Urinary bladder (tissue), 4 donors: Measurements from ENCODE around the gene PAWR. TPM values are rescaled to one million over a fixed set of nuclear protein-coding genes. Genes with fewer than 3 reads are reported as not detected.
A peak's percentile ranks its signal among the peaks of the same experiment; 100 is the strongest.

ENCODE experiments used
- DNase-seq: peaks from one replicate; pipeline ENCODE4 v3.0.0-alpha.2; 2015; ENCODE audit errors: extremely low spot score
- H3K27ac ChIP-seq: one replicate; pipeline ENCODE4 v1.5.1; 2013; ENCODE audit warnings: low read depth, mild to moderate bottlenecking, moderate library complexity
- H3K36me3 ChIP-seq: one replicate; pipeline ENCODE4 v1.6.1; 2013; ENCODE audit warnings: mild to moderate bottlenecking, moderate library complexity; ENCODE audit not compliant: insufficient read depth
- H3K4me1 ChIP-seq: one replicate; pipeline ENCODE4 v1.6.1; 2013; ENCODE audit warnings: mild to moderate bottlenecking, moderate library complexity; ENCODE audit not compliant: insufficient read depth
- H3K4me3 ChIP-seq: one replicate; pipeline ENCODE4 v1.5.1; 2013; ENCODE audit warnings: low read depth, low read length
- WGBS: extraction: QIAGEN DNeasy Blood & Tissue Kit; methylation state at CpG from one replicate; pipeline ENCODE4 v1.1.7; 2013; 5-methylcytosine and 5-hydroxymethylcytosine counted together
- polyA plus RNA-seq: library from polyadenylated mRNA; stranded (reverse); fragments of 200-250 nt; gene quantifications from one replicate; pipeline ENCODE4 v1.2.3, GENCODE V29; 2013
- total RNA-seq: library from RNA; depleted of rRNA; stranded (reverse); fragments of >200 nt; gene quantifications from one replicate; pipeline ENCODE4 v1.2.3, GENCODE V29; 2014
- donor health status: healthy with polysubstance abuse.
- donor health status: healthy.

The PAWR gene
- total RNA-seq (117 TPM), polyA plus RNA-seq (26.3 TPM)

- DNase-seq: peak; percentile 26
- H3K4me3 ChIP-seq: peak within 1 kb of the TSS; percentile 92
- under 1% methylated on average over 107 of the region's 107 CpGs for WGBS
- H3K27ac ChIP-seq: peak within 1 kb of the TSS; percentile 87
- H3K4me1 ChIP-seq: no peaks in the 10 kb centered on the region
- no peaks in the 10 kb centered on the region for H3K36me3 ChIP-seq
Observed at GRCh38 chr12:79690638-79691510, at the start of gene PAWR. Gene PAWR (minus strand): TSS chr12:79690964. CDS start chr12:79690244, 720 bp downstream.

- Histone ChIP-seq H3K36me3 (peaks cover 2% of the 10 kb centered on the region), H3K27ac (no peak overlapping the region), H3K4me3 (no peak overlapping the region), H3K4me1 (no peaks in the 10 kb centered on the region)
- 34% methylated on average over 4 of the region's 4 CpGs for WGBS
- DNase-seq: no peak
Observed at GRCh38 chr12:79737875-79738718, 47.3 kb upstream of the PAWR start.

- DNase-seq: no peak
- no peaks in the 10 kb centered on the region for H3K4me1 ChIP-seq
- H3K27ac ChIP-seq: no peak overlapping the region
- peaks cover under 1% of the 10 kb centered on the region for H3K36me3 ChIP-seq
- H3K4me3 ChIP-seq: no peak overlapping the region
Observed at GRCh38 chr12:79732638-79733037, 41.9 kb upstream of the PAWR start.

GRCh38 chr12:79725987-79726386, 35.2 kb upstream of the PAWR start:
- Histone ChIP-seq H3K4me3 (no peak overlapping the region), H3K36me3 (no peaks in the 10 kb centered on the region), H3K27ac (no peak overlapping the region), H3K4me1 (no peaks in the 10 kb centered on the region)
- DNase-seq: no peak
- WGBS: 65% methylated on average over 1 of the region's 1 CpG

- no peaks in the 10 kb centered on the region for H3K36me3 ChIP-seq
- no peak for DNase-seq
- H3K27ac ChIP-seq: no peak overlapping the region
- no peaks in the 10 kb centered on the region for H3K4me1 ChIP-seq
- WGBS: 95% methylated on average over 4 of the region's 4 CpGs
- H3K4me3 ChIP-seq: no peak overlapping the region
Observed at GRCh38 chr12:79717006-79717405, 26.2 kb upstream of the PAWR start.

GRCh38 chr12:79715308-79715707, 24.5 kb upstream of the PAWR start:
- Histone ChIP-seq H3K36me3 (no peaks in the 10 kb centered on the region), H3K4me1 (no peaks in the 10 kb centered on the region), H3K4me3 (no peak overlapping the region), H3K27ac (no peak overlapping the region)
- WGBS: 92% methylated on average over 3 of the region's 3 CpGs
- no peak for DNase-seq

- Histone ChIP-seq H3K36me3 (no peaks in the 10 kb centered on the region), H3K4me3 (no peak overlapping the region), H3K27ac (no peak overlapping the region), H3K4me1 (no peaks in the 10 kb centered on the region)
- 69% methylated on average over 50 of the region's 50 CpGs for WGBS
- DNase-seq: no peak
Observed at GRCh38 chr12:79710707-79711483, 20.1 kb upstream of the PAWR start.

GRCh38 chr12:79707830-79708229, 17.1 kb upstream of the PAWR start:
- no peak for DNase-seq
- 90% methylated on average over 3 of the region's 3 CpGs for WGBS
- no peaks in the 10 kb centered on the region for H3K36me3 ChIP-seq
- no peak overlapping the region for H3K27ac ChIP-seq
- no peak overlapping the region for H3K4me3 ChIP-seq
- no peaks in the 10 kb centered on the region for H3K4me1 ChIP-seq

- no peak overlapping the region for H3K4me3 ChIP-seq
- no peak overlapping the region for H3K27ac ChIP-seq
- DNase-seq: no peak
- no peaks in the 10 kb centered on the region for H3K36me3 ChIP-seq
- WGBS: 63% methylated on average over 3 of the region's 3 CpGs
- H3K4me1 ChIP-seq: no peaks in the 10 kb centered on the region
Observed at GRCh38 chr12:79706676-79707075, 15.9 kb upstream of the PAWR start.

- no peak for DNase-seq
Observed at GRCh38 chr12:79706156-79706555, 15.4 kb upstream of the PAWR start.

GRCh38 chr12:79698966-79699365, 8.2 kb upstream of the PAWR start:
- Histone ChIP-seq H3K27ac (no peak overlapping the region), H3K36me3 (peaks cover 1% of the 10 kb centered on the region), H3K4me1 (no peaks in the 10 kb centered on the region), H3K4me3 (no peak overlapping the region)
- DNase-seq: no peak
- 95% methylated on average over 3 of the region's 3 CpGs for WGBS

More at GRCh38 chr12:79706156-79706555, 15.4 kb upstream of the PAWR start:
- no peaks in the 10 kb centered on the region for H3K4me1 ChIP-seq
- no peak overlapping the region for H3K4me3 ChIP-seq
- H3K27ac ChIP-seq: no peak overlapping the region
- H3K36me3 ChIP-seq: no peaks in the 10 kb centered on the region

- no peak for DNase-seq
- no peaks in the 10 kb centered on the region for H3K4me1 ChIP-seq
- peaks cover 1% of the 10 kb centered on the region for H3K36me3 ChIP-seq
- WGBS: 54% methylated on average over 3 of the region's 3 CpGs
- no peak overlapping the region for H3K4me3 ChIP-seq
- H3K27ac ChIP-seq: no peak overlapping the region
Observed at GRCh38 chr12:79696416-79696815, 5.7 kb upstream of the PAWR start.

GRCh38 chr12:79692860-79693577, 2.3 kb upstream of the PAWR start:
- Histone ChIP-seq H3K36me3 (peaks cover 1% of the 10 kb centered on the region), H3K4me3 (no peak overlapping the region), H3K4me1 (no peaks in the 10 kb centered on the region), H3K27ac (no peak overlapping the region)
- no peak for DNase-seq
- WGBS: 48% methylated on average over 6 of the region's 6 CpGs
